Adrenal gland (tissue), 5 donors: ENCODE measurements around the gene FBXL16.

Experiments used
- POLR2A ChIP-seq, 2 donors: fragments of 450-650 bp; IDR thresholded peaks; one replicate each; pipeline ENCODE4 v1.6.1; 2017; ENCODE audit warnings: antibody characterized with exemption in 2 of 2, mild to moderate bottlenecking in 2 of 2, moderate library complexity in 1 of 2
- TF ChIP-seq, protein P1 (sequence below), 6 experiments: fragments of 450-650 bp in 4 of 6; fragments of 200-600 bp in 2 of 6; sonication (generic) in 1 of 6; IDR thresholded peaks; 1 replicate in 5 of 6; 2 replicates in 1 of 6; pipeline versions ENCODE4 v1.5.1 to v1.8.0; 2016 to 2021; ENCODE audit warnings: antibody characterized with exemption in 6 of 6, mild to moderate bottlenecking in 2 of 6, moderate library complexity in 1 of 6
- donor health status: DM: no; HTN: no; CAD: no.

DNA sequence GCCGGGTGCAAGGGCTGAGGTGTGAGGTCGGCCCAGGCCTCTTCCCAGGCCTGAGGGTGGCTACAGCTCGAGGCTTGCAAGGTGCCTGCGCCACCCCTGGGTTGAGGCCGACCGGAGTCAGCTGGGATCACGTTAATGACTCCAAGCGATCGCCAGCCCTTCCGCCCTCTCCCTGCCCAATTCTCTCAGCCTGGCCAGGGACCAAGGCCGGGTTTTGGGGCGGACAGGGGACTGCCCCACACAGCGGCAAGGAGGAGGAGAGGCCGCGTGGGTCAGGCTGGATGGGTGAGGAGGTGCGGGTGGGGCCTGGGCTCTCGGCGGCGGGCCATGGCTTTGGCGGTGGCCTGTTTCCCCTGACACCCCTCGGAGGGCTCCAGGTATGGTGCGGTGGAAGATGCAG, 12.2 kb downstream of the FBXL16 start:
- TF ChIP-seq POLR2A (IDR thresholded peaks at IDR 0.05) = no peak
- TF ChIP-seq, protein P1, sequence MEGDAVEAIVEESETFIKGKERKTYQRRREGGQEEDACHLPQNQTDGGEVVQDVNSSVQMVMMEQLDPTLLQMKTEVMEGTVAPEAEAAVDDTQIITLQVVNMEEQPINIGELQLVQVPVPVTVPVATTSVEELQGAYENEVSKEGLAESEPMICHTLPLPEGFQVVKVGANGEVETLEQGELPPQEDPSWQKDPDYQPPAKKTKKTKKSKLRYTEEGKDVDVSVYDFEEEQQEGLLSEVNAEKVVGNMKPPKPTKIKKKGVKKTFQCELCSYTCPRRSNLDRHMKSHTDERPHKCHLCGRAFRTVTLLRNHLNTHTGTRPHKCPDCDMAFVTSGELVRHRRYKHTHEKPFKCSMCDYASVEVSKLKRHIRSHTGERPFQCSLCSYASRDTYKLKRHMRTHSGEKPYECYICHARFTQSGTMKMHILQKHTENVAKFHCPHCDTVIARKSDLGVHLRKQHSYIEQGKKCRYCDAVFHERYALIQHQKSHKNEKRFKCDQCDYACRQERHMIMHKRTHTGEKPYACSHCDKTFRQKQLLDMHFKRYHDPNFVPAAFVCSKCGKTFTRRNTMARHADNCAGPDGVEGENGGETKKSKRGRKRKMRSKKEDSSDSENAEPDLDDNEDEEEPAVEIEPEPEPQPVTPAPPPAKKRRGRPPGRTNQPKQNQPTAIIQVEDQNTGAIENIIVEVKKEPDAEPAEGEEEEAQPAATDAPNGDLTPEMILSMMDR (IDR thresholded peaks at IDR 0.05) = no peak
